GM18505 (cell line): Measurements from ENCODE around the gene AIMP2.

Experiments
- ATAC-seq: cut with Tn5 transposase; IDR thresholded peaks from one replicate; pipeline ENCODE4 v1.9.1; 2021; ENCODE audit not compliant: unreplicated experiment
- POLR2A ChIP-seq: IDR thresholded peaks from 4 replicates; pipeline ENCODE4 v1.6.1; 2011; ENCODE audit warnings: borderline replicate concordance; ENCODE audit not compliant: insufficient read depth, insufficient read length; ENCODE audit errors: extremely low read depth

The AIMP2 gene

DNA sequence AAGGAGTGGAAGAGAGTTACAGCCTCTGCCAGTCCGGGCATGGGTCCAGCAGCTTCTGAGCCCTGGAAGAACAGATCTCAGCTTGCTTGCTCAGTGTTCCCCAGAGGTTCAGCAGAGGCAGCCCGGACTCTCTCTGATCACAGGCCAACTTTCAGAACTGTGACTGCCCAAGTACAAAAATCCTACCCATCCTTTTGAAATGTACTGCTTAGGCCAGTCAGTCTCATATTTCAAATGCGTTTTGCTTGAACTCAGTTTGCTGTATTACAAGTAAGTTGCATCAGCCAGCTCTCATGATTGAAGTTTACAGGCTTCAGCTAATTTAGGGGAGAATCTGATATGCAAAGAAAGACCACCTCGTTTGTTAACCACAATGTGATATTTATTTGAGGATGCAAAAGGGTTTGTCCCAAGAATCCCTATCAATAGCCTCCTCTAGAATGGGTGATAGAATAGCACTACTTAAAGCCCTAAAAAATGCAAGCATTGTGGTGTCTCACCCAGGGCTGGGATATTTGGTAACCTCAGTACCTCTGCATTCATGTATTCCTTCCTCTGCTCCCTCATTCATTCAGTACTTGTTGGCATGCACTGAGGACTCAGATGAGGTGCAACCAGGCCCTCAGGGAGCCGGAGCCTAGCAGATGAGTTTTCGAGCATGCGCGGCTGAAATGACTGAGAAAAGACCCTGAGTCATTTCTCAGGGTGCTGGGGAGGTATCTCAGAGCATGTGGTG is 7.0 kb downstream of the AIMP2 start:
- TF ChIP-seq POLR2A = no peak
- ATAC-seq = no peak

DNA sequence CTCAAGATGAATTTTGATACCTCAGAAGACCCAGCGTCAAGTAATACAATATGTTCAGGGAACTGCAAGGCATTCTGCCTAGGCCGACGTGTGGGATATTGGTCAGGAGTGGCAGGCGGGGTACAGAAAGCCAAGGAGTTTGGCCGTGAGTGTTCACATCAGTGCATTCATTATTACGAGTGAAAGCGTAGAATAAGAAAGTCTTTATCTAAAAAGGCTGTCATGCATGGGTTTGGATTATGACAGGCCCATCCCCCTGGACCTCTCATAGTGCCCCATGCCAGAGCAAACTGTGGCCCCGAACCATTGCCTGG is 7.5 kb downstream of the AIMP2 start:
- no peak for TF ChIP-seq POLR2A
- ATAC-seq = no peak

- no peak for ATAC-seq
- TF ChIP-seq POLR2A = no peak
Measured at GRCh38 chr7:6020371-6021286, 11.6 kb downstream of the AIMP2 start.

DNA sequence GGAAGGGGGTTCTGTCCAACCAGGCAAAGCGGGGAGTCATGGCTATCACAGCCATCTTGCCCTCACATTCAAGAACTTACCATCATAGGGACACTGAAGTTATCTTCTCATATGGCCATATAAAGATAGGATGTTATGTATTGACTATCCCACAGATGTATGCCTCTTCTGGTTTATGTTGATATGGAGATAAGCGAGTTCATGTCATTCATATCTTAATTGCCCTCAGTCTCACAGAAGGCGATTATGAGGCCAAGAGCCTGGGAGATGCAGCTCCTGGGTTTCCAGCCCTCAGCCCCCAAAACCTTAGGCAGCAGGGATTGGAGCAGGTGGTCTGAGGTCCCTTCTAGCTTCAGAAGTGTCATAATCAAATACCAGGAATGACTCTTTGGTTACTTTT is 13.6 kb downstream of the AIMP2 start:
- no peak for TF ChIP-seq POLR2A
- no peak for ATAC-seq

GRCh38 chr7:6023974-6024435 is 14.9 kb downstream of the AIMP2 start:
- TF ChIP-seq POLR2A = no peak
- no peak for ATAC-seq

- peak; percentile 54 for TF ChIP-seq POLR2A
- ATAC-seq = peak; percentile 77
Measured at GRCh38 chr7:6026011-6026819, 17.1 kb downstream of the AIMP2 start.

DNA sequence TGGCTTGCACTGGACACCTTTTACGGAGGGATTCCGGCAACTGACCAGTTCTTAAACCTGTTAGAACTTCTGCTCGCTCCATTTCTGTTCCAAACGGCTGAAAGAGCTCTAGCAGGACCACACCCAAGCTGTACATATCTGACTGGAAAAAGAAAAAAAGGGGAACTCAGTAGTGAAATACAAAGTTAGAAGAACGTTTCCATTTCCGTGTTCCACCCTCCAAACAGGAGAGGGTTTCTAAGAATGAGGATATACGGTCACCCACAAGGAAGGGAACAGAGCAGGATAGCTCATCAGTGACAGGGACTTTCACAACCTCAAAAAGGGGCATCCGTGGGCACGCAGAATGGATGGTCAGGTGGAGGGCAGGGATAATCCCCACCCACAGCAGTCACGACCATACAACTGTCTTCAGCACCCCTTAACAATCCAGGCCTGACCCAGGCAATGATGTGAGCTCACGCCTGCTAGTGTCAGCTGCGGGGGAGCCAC is 17.8 kb downstream of the AIMP2 start:
- no peak for TF ChIP-seq POLR2A
- no peak for ATAC-seq

DNA sequence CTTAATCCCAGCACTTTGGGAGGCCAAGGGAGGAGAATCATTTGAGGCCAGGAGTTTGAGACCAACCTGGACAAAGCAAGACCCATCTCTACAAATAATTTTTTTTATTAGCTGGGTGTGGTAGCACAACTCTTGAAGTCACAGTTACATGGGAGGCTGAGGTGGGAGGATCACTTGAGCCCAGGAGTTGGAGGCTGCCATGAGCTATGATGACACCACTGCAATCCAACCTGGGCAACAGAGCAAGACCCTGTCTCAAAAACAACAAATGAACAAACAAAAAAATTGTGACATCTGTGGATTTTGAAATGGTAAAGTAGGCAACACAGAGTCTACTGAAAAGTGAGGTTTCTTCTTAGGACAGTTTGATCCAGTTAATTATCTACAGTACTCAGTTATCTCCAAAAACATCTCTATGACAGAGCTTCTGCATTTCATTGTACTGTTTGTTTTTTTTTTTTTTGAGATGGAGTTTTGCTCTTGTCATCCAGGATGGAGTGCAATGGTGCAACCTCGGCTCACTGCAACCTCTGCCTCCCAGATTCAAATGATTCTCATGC is 18.8 kb downstream of the AIMP2 start:
- TF ChIP-seq POLR2A = no peak

GRCh38 chr7:6028563-6028962 is 19.5 kb downstream of the AIMP2 start:
- no peak for ATAC-seq
- TF ChIP-seq POLR2A = no peak

More for the DNA sequence above, 18.8 kb downstream of the AIMP2 start:
- ATAC-seq = no peak

DNA sequence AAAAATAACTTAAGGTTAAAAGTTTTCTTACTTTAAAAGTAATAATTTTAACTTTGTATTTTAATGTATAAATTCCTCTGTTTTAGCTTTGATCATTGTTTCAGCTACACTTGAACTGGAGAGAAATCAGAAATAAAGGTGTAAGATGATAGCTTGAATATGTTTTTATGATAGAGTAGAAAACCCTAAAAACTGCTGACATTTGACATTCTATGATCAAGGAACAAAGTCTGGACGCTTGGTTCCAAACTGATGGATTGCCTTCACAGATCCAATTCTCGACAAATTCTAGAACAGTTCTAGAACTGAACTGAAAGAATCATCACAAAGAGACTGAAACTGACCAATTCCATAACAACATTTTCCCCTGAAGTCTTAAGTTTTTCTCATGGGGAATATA is 21.9 kb downstream of the AIMP2 start, which contains the start of gene ANKRD61:
Gene ANKRD61, plus strand, starts transcription at position 389 of the 400 bp plus-strand sequence. Its CDS starts 0 bp downstream, at position 389.
- no peak for ATAC-seq
- TF ChIP-seq POLR2A = no peak

- no peak for ATAC-seq
- no peak for TF ChIP-seq POLR2A
Measured at GRCh38 chr7:6031567-6031966, 22.5 kb downstream of the AIMP2 start.

GRCh38 chr7:6032167-6032566 is 23.1 kb downstream of the AIMP2 start:
- ATAC-seq = no peak
- TF ChIP-seq POLR2A = no peak

DNA sequence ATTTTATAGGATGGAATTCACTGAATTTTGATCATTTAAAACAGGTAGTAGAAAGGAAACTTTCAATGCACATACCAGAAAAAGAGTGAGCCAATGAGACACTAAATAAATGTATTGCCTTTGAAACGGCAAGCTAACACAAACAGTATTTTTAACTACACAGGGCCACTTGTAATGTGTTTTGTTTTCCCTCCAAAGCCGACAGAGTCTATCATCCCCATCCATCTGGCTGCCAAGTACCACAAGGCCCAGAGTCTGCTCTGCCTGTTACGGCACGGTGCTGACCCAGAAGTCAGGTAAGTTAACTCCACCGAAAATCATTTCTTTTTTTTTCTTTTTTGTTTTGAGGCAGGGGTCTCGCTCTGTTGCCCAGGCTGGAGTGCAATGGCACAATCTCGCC is 23.6 kb downstream of the AIMP2 start:
- TF ChIP-seq POLR2A = no peak
- no peak for ATAC-seq

DNA sequence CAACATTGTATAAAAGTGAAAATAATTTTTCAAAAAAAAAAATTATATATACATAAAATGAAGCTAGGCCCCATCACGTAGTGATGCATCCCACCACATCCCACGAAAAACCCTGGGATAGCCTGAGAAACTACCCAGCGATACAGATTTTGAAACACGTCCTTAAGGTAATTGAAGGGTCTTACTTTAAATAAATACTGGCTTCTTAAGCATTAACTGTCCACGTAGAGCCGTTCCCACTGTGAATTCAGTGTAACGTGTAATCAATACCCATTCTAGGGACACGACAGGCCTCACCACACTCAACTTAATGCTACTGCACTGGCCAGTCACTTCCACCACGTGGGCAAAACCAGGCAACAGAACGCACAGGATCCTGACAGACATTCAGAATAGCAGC is 26.1 kb downstream of the AIMP2 start:
- ATAC-seq = no peak

More for the DNA sequence above, 26.1 kb downstream of the AIMP2 start:
- no peak for TF ChIP-seq POLR2A
